Body of pancreas (tissue), 4 donors: ENCODE data around the gene SLC35D1. TPM values are rescaled to one million over a fixed set of nuclear protein-coding genes. Genes with fewer than 3 reads are reported as not detected.

Experiments
- ATAC-seq: fragments of 150-250 bp; one replicate; pipeline ENCODE4 v1.9.1; 2016
- DNase-seq, 4 donors: peaks; one replicate each; pipeline ENCODE4 v3.0.0-alpha.2; 2019
- H3K27ac ChIP-seq, 4 donors: fragments of 200-600 bp; sonication (generic); 1 replicate in 3 of 4; 2 replicates in 1 of 4; pipeline versions ENCODE4 v1.5.1 to v1.6.1; 2016 to 2019; ENCODE audit warnings: mild to moderate bottlenecking in 1 of 4, mixed read lengths in 1 of 4, moderate library complexity in 1 of 4
- H3K27me3 ChIP-seq, 2 donors: fragments of 200-600 bp; sonication (generic); one replicate each; pipeline ENCODE4 v1.6.0; 2016; ENCODE audit warnings: mild to moderate bottlenecking in 1 of 2
- H3K36me3 ChIP-seq, 2 donors: fragments of 200-600 bp; sonication (generic); replicated peaks in 1 of 2; 2 replicates each; pipeline ENCODE4 v1.5.1; 2016; ENCODE audit warnings: low read depth in 2 of 2; ENCODE audit not compliant: insufficient read depth in 1 of 2
- H3K4me1 ChIP-seq: fragments of 200-600 bp; sonication (generic); one replicate; pipeline ENCODE4 v1.6.0; 2016
- H3K4me3 ChIP-seq, 2 donors: fragments of 200-600 bp; sonication (generic); 1 replicate in 1 of 2; 2 replicates in 1 of 2; pipeline ENCODE4 v1.5.1; 2016 to 2019
- H3K9me3 ChIP-seq, 3 donors: fragments of 200-600 bp; sonication (generic); 1 replicate in 2 of 3; 2 replicates in 1 of 3; pipeline ENCODE4 v1.5.1; 2016
- POLR2A ChIP-seq, 3 donors: fragments of 450-650 bp; IDR thresholded peaks; one replicate each; pipeline ENCODE4 v1.6.1; 2016; ENCODE audit warnings: antibody characterized with exemption in 3 of 3, mild to moderate bottlenecking in 2 of 3
- WGBS, 2 donors: methylation state at CpG; one replicate each; pipeline ENCODE4 v1.1.5; 2017; 5-methylcytosine and 5-hydroxymethylcytosine counted together
- intact Hi-C: fragments of 100-400 bp; cut with DNase I; formaldehyde crosslinking; loops from one replicate; pipeline ENCODE4 v1.15.1; 2023
- total RNA-seq, 2 donors: library from RNA; depleted of rRNA; stranded (reverse); fragments of >200 nt; gene quantifications; one replicate each; pipeline ENCODE4 v1.1.0, GENCODE V29; 2016
- TF ChIP-seq, protein P1 (sequence below), 7 experiments: fragments of 450-650 bp in 4 of 7; fragments of 200-600 bp in 3 of 7; sonication (generic) in 3 of 7; IDR thresholded peaks; one replicate each; pipeline ENCODE4 v1.5.1; 2016 to 2019; ENCODE audit warnings: antibody characterized with exemption in 7 of 7

Gene SLC35D1
- total RNA-seq, 2 donors from 2014 or later: 5.6 to 9.9 TPM

DNA sequence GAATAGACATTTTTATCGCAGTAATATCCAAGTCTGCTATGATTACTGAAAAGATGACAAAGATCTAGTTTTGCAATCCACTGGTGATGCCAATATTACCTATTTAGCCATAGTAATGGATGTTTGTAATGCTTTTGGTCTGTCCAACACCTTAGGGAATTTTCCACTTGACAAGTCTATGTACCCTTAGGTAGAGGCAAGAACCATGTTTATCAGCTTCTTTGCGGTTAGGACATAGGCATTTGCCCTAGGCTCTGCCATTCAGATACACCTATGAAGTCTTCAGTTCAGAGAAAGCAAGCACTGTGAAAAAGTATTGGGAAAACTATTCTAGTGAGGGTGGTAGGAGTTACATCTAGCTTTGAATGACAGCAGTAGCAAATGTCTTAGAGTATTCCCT is 40.2 kb upstream of the SLC35D1 start:
- TF ChIP-seq POLR2A (IDR thresholded peaks at IDR 0.05): no peak
- TF ChIP-seq, protein P1, sequence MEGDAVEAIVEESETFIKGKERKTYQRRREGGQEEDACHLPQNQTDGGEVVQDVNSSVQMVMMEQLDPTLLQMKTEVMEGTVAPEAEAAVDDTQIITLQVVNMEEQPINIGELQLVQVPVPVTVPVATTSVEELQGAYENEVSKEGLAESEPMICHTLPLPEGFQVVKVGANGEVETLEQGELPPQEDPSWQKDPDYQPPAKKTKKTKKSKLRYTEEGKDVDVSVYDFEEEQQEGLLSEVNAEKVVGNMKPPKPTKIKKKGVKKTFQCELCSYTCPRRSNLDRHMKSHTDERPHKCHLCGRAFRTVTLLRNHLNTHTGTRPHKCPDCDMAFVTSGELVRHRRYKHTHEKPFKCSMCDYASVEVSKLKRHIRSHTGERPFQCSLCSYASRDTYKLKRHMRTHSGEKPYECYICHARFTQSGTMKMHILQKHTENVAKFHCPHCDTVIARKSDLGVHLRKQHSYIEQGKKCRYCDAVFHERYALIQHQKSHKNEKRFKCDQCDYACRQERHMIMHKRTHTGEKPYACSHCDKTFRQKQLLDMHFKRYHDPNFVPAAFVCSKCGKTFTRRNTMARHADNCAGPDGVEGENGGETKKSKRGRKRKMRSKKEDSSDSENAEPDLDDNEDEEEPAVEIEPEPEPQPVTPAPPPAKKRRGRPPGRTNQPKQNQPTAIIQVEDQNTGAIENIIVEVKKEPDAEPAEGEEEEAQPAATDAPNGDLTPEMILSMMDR (IDR thresholded peaks at IDR 0.05): no peak
- intact Hi-C loops: no loop called here
- Histone ChIP-seq H3K4me3 (no peak overlapping the region), H3K27me3 (no peaks in the 10 kb centered on the region), H3K36me3 (no peaks in the 10 kb centered on the region), H3K4me1 (no peaks in the 10 kb centered on the region), H3K27ac (no peak overlapping the region), H3K9me3 (no peaks in the 10 kb centered on the region)
- DNase-seq (no peak), ATAC-seq (no peak)
- 97% methylated on average over 2 of the region's 2 CpGs for WGBS, 2 donors

DNA sequence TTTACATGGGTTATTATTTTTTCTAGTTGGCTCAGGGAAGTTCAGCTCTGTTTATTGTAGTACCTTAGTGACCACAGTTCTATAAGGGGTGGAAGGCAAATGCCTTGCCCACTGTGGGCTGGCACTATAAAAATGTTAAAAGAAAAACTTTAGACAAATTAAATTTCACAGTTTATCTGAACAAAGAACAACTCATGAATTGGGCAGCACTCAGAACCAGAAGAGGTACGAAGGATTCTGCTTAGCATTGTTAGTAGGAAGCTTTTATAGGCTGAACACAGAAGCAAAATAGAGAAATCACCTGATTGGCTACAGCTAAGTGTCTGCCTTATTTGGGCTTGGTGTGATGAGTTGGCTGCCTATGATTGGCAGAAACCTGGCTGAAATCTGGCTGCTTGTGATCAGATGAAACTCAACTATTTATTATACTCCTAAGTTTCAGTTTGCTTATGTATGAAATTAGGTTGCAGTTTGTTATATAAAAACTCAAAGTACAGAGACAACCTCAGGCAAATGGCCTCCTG is 35.8 kb upstream of the SLC35D1 start:
- H3K27ac ChIP-seq: no peak overlapping the region
- DNase-seq: no peak
- 88 to 96% methylated on average over 1 of the region's 1 CpG for WGBS, 2 donors
- TF ChIP-seq, protein P1 (IDR thresholded peaks at IDR 0.05): no peak
- TF ChIP-seq POLR2A (IDR thresholded peaks at IDR 0.05): no peak
- no peaks in the 10 kb centered on the region for H3K27me3 ChIP-seq
- no peaks in the 10 kb centered on the region for H3K36me3 ChIP-seq
- intact Hi-C loops: no loop called here
- ATAC-seq: no peak
- no peaks in the 10 kb centered on the region for H3K9me3 ChIP-seq
- H3K4me3 ChIP-seq: no peak overlapping the region
- no peaks in the 10 kb centered on the region for H3K4me1 ChIP-seq

GRCh38 chr1:67088440-67088839 is 34.5 kb upstream of the SLC35D1 start:
- no peak overlapping the region for H3K4me3 ChIP-seq
- DNase-seq (no peak), ATAC-seq (no peak)
- no peak for TF ChIP-seq POLR2A (IDR thresholded peaks at IDR 0.05)
- TF ChIP-seq, protein P1 (IDR thresholded peaks at IDR 0.05): no peak
- H3K27ac ChIP-seq: no peak overlapping the region
- intact Hi-C loops: no loop called here
- no peaks in the 10 kb centered on the region for H3K4me1 ChIP-seq
- H3K27me3 ChIP-seq: no peaks in the 10 kb centered on the region
- H3K9me3 ChIP-seq: no peaks in the 10 kb centered on the region
- WGBS, 2 donors: 80 to 100% methylated on average over 1 of the region's 1 CpG
- H3K36me3 ChIP-seq: no peaks in the 10 kb centered on the region

DNA sequence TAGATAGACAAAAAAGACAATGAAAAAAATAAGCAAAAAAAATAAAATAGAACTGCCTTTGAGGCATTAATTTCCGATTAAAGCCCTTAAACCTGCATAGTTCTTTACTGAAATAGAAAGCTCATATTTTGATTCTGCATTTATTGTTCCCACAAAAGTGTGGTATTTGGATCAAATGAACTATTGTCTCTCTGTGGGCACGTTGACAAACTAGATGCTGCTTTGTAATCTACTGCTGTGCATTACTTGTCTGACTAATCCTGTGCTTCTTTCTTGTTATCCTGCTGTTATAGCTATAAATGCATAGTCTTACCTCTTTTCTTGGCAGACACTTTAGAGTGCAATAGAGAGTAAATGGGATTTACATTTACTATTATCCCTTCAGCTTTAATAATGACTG is 31.4 kb upstream of the SLC35D1 start:
- WGBS, 2 donors: 48 to 49% methylated on average over 2 of the region's 2 CpGs
- H3K9me3 ChIP-seq: no peaks in the 10 kb centered on the region
- H3K27me3 ChIP-seq: no peaks in the 10 kb centered on the region
- no peak overlapping the region for H3K4me3 ChIP-seq
- no peak for DNase-seq
- no peaks in the 10 kb centered on the region for H3K4me1 ChIP-seq
- intact Hi-C loops: no loop called here
- ATAC-seq: no peak
- H3K27ac ChIP-seq: no peak overlapping the region
- no peaks in the 10 kb centered on the region for H3K36me3 ChIP-seq
- TF ChIP-seq, protein P1 (IDR thresholded peaks at IDR 0.05): no peak
- no peak for TF ChIP-seq POLR2A (IDR thresholded peaks at IDR 0.05)

- Histone ChIP-seq H3K4me1 (no peaks in the 10 kb centered on the region), H3K27ac (no peak overlapping the region), H3K27me3 (no peaks in the 10 kb centered on the region), H3K36me3 (no peaks in the 10 kb centered on the region), H3K9me3 (no peaks in the 10 kb centered on the region), H3K4me3 (no peak overlapping the region)
- TF ChIP-seq, protein P1 (IDR thresholded peaks at IDR 0.05): no peak
- intact Hi-C loops: no loop called here
- ATAC-seq: no peak
- WGBS, 2 donors: 90 to 95% methylated on average over 7 of the region's 9 CpGs
- no peak for DNase-seq
Observed at GRCh38 chr1:67084765-67085318, 30.9 kb upstream of the SLC35D1 start.
